Common myeloid progenitor, CD34-positive (primary cell): Measurements from ENCODE around the gene CAMTA1.

Source experiments
- CTCF ChIA-PET: fragments of 350-600 bp; sonication (Branson Sonifier 250); formaldehyde crosslinking; loops from one replicate; lab custom pipeline; 2021; ENCODE audit warnings: antibody characterized with exemption; lab: Charles Lee
- POLR2A ChIA-PET: fragments of 350-600 bp; sonication (Branson Sonifier 250); formaldehyde crosslinking; loops from one replicate; lab custom pipeline; 2021; ENCODE audit warnings: antibody characterized with exemption; lab: Charles Lee
- DNase-seq, 3 donors: peaks; one replicate each; pipeline versions ENCODE4 v3.0.0 to v3.0.0-alpha.2; 2013
- H3K27ac ChIP-seq, 2 experiments: 1 replicate in 1 of 2; 2 replicates in 1 of 2; pipeline ENCODE4 v1.7.0; 2013; ENCODE audit warnings: inconsistent platforms in 2 of 2, low read length in 2 of 2, mild to moderate bottlenecking in 2 of 2, low read depth in 1 of 2, moderate library complexity in 1 of 2; ENCODE audit not compliant: severe bottlenecking in 2 of 2, insufficient read depth in 1 of 2, poor library complexity in 1 of 2
- H3K27me3 ChIP-seq, 5 experiments: replicated peaks in 2 of 5; 1 replicate in 3 of 5; 2 replicates in 2 of 5; pipeline versions ENCODE4 v1.6.1 to v1.7.0; 2013; ENCODE audit warnings: low read length in 4 of 5, mild to moderate bottlenecking in 2 of 5, moderate library complexity in 2 of 5, inconsistent platforms in 1 of 5; ENCODE audit not compliant: insufficient read depth in 5 of 5, control insufficient read depth in 4 of 5
- H3K36me3 ChIP-seq, 4 experiments: 1 replicate in 2 of 4; 2 replicates in 2 of 4; pipeline versions ENCODE4 v1.6.1 to v1.7.0; 2013; ENCODE audit warnings: low read length in 3 of 4, control low read depth in 1 of 4, mild to moderate bottlenecking in 1 of 4; ENCODE audit not compliant: control insufficient read depth in 4 of 4, insufficient read depth in 4 of 4
- H3K4me1 ChIP-seq, 4 experiments: 1 replicate in 3 of 4; 2 replicates in 1 of 4; pipeline versions ENCODE4 v1.6.1 to v1.7.1; 2013; ENCODE audit warnings: low read length in 3 of 4, mild to moderate bottlenecking in 3 of 4, control low read depth in 1 of 4, inconsistent platforms in 1 of 4, moderate library complexity in 1 of 4; ENCODE audit not compliant: control insufficient read depth in 4 of 4, insufficient read depth in 4 of 4; ENCODE audit errors: control extremely low read depth in 1 of 4
- H3K4me3 ChIP-seq, 7 experiments: 1 replicate in 4 of 7; 2 replicates in 3 of 7; pipeline versions ENCODE4 v1.5.1 to v1.7.0; 2013; ENCODE audit warnings: mild to moderate bottlenecking in 7 of 7, low read length in 6 of 7, moderate library complexity in 6 of 7, inconsistent platforms in 2 of 7, low read depth in 2 of 7, control low read depth in 1 of 7; ENCODE audit not compliant: insufficient read depth in 4 of 7, control insufficient read depth in 1 of 7; ENCODE audit errors: extremely low read depth in 1 of 7
- H3K9me3 ChIP-seq, 5 experiments: 1 replicate in 4 of 5; 2 replicates in 1 of 5; pipeline versions ENCODE4 v1.6.1 to v1.7.1; 2013; ENCODE audit warnings: low read length in 4 of 5, mild to moderate bottlenecking in 2 of 5, inconsistent platforms in 1 of 5, low read depth in 1 of 5, moderate library complexity in 1 of 5; ENCODE audit not compliant: control insufficient read depth in 4 of 5, insufficient read depth in 2 of 5; ENCODE audit errors: control extremely low read depth in 1 of 5
- WGBS: methylation state at CpG from one replicate; pipeline ENCODE4 v1.1.5; 2013; ENCODE audit not compliant: insufficient coverage; 5-methylcytosine and 5-hydroxymethylcytosine counted together

The CAMTA1 gene

GRCh38 chr1:7513081-7513480 is 727.8 kb downstream of the CAMTA1 start:
- POLR2A ChIA-PET = no interaction called here
- no peak overlapping the region for H3K27ac ChIP-seq
- 96% methylated on average over 8 of the region's 10 CpGs for WGBS

GRCh38 chr1:7515175-7515574 is 729.9 kb downstream of the CAMTA1 start:
- CTCF ChIA-PET = no interaction called here

More at GRCh38 chr1:7513081-7513480, 727.8 kb downstream of the CAMTA1 start:
- Histone ChIP-seq H3K4me3 (no peak overlapping the region), H3K36me3 (no peaks in the 10 kb centered on the region), H3K27me3 (peaks cover 0 to 1% (median 0%) of the 10 kb centered on the region in 5 experiments), H3K9me3 (no peaks in the 10 kb centered on the region), H3K4me1 (no peaks in the 10 kb centered on the region)
- DNase-seq = no peak
- CTCF ChIA-PET = no interaction called here

GRCh38 chr1:7515904-7516303 is 730.6 kb downstream of the CAMTA1 start:
- ChIA-PET POLR2A (no interaction called here), CTCF (no interaction called here)
- Histone ChIP-seq H3K27me3 (peaks cover 0 to 1% (median 0%) of the 10 kb centered on the region in 5 experiments), H3K36me3 (no peaks in the 10 kb centered on the region), H3K4me3 (no peak overlapping the region), H3K9me3 (no peaks in the 10 kb centered on the region), H3K27ac (no peak overlapping the region), H3K4me1 (no peaks in the 10 kb centered on the region)
- no peak for DNase-seq
- WGBS = 96% methylated on average over 6 of the region's 8 CpGs

More at GRCh38 chr1:7515175-7515574, 729.9 kb downstream of the CAMTA1 start:
- no peak overlapping the region for H3K4me3 ChIP-seq
- no peaks in the 10 kb centered on the region for H3K4me1 ChIP-seq
- peaks cover 0 to 1% (median 0%) of the 10 kb centered on the region in 5 experiments for H3K27me3 ChIP-seq
- H3K9me3 ChIP-seq = no peaks in the 10 kb centered on the region
- H3K27ac ChIP-seq = no peak overlapping the region
- POLR2A ChIA-PET = no interaction called here
- 57% methylated on average over 4 of the region's 5 CpGs for WGBS
- no peak for DNase-seq
- no peaks in the 10 kb centered on the region for H3K36me3 ChIP-seq

DNA sequence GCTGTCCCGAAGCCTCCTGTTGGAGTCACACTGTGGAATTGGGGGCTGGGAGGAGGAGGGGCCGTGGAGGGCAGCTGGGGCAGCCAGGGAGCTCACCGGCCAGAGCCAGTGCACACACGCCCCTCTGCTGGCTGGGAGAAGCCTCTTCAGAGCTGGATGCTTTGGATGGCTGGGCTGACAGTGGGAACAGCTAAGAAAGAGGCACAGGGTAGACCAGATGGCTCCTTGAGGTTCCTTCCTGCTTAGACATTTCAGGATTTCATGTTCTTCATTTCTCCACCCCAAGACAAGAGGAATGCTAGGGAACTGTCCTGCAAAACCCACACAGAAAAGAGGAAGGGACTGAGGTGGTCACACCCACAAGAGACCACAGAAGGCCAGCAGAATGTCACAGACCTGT is 731.1 kb downstream of the CAMTA1 start:
- peaks cover 0 to 1% (median 0%) of the 10 kb centered on the region in 5 experiments for H3K27me3 ChIP-seq
- no peak overlapping the region for H3K27ac ChIP-seq
- no peak overlapping the region for H3K4me3 ChIP-seq
- no peaks in the 10 kb centered on the region for H3K36me3 ChIP-seq
- no peaks in the 10 kb centered on the region for H3K4me1 ChIP-seq
- 86% methylated on average over 1 of the region's 4 CpGs for WGBS
- POLR2A ChIA-PET = no interaction called here
- H3K9me3 ChIP-seq = no peaks in the 10 kb centered on the region
- peak in 1 of 3 donors; percentile 14 for DNase-seq
- CTCF ChIA-PET = no interaction called here

- WGBS = 87% methylated on average over 3 of the region's 5 CpGs
- Histone ChIP-seq H3K4me1 (no peaks in the 10 kb centered on the region), H3K4me3 (no peak overlapping the region)
Observed at GRCh38 chr1:7516929-7517328, 731.7 kb downstream of the CAMTA1 start.

GRCh38 chr1:7517611-7518330 is 732.5 kb downstream of the CAMTA1 start:
- ChIA-PET CTCF (no interaction called here), POLR2A (no interaction called here)
- DNase-seq = no peak
- 97% methylated on average over 6 of the region's 10 CpGs for WGBS
- no peak overlapping the region for H3K27ac ChIP-seq
- no peak overlapping the region for H3K4me3 ChIP-seq
- no peaks in the 10 kb centered on the region for H3K9me3 ChIP-seq
- no peaks in the 10 kb centered on the region for H3K4me1 ChIP-seq
- no peaks in the 10 kb centered on the region for H3K36me3 ChIP-seq
- H3K27me3 ChIP-seq = peaks cover 0 to 1% (median 0%) of the 10 kb centered on the region in 5 experiments

More at GRCh38 chr1:7516929-7517328, 731.7 kb downstream of the CAMTA1 start:
- no peaks in the 10 kb centered on the region for H3K36me3 ChIP-seq
- H3K9me3 ChIP-seq = no peaks in the 10 kb centered on the region
- DNase-seq = no peak
- no peak overlapping the region for H3K27ac ChIP-seq
- H3K27me3 ChIP-seq = peaks cover 0 to 1% (median 0%) of the 10 kb centered on the region in 5 experiments
- CTCF ChIA-PET = no interaction called here
- POLR2A ChIA-PET = no interaction called here

DNA sequence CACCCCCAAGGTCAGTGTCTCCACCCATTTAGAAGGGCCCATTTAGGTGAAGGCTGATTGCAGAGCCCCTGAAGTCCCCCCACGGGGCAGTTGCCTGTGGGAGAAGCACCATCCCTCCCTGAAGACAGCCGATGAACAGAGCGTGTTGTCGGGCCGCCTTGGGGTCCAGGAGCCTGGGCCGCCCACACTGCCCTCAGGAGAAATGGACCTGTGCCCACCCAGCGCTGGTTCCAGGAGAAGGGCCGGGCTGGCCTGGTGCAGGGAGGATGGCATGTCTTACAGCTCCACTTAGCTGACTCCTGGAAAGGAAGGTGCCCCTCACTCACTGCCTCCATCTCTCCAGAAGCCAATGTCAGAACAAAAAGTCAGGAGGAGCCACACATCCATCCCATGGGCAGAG is 733.2 kb downstream of the CAMTA1 start:
- Histone ChIP-seq H3K27ac (no peak overlapping the region), H3K4me3 (no peak overlapping the region), H3K27me3 (peaks cover 0 to 1% (median 0%) of the 10 kb centered on the region in 5 experiments), H3K9me3 (no peaks in the 10 kb centered on the region), H3K36me3 (no peaks in the 10 kb centered on the region), H3K4me1 (no peaks in the 10 kb centered on the region)
- 98% methylated on average over 7 of the region's 8 CpGs for WGBS
- ChIA-PET CTCF (no interaction called here), POLR2A (no interaction called here)
- no peak for DNase-seq
